Endothelial cell of umbilical vein (primary cell): Measurements from ENCODE around the gene GLRA2.

Experiments used
- CTCF ChIP-seq, 2 donors: IDR thresholded peaks; 1 replicate in 1 of 2; 2 replicates in 1 of 2; pipeline ENCODE4 v1.5.1; 2011; ENCODE audit warnings: low read length in 2 of 2, mild to moderate bottlenecking in 2 of 2, moderate library complexity in 2 of 2, control low read depth in 1 of 2, inconsistent platforms in 1 of 2, low read depth in 1 of 2; ENCODE audit not compliant: insufficient read depth in 1 of 2; ENCODE audit errors: extremely low read depth in 1 of 2
- EZH2 ChIP-seq: IDR thresholded peaks from 2 replicates; pipeline ENCODE4 v1.6.1; 2012; ENCODE audit warnings: borderline replicate concordance, low read depth, mild to moderate bottlenecking, moderate library complexity, low read length, inconsistent platforms; ENCODE audit not compliant: severe bottlenecking
- POLR2A ChIP-seq: IDR thresholded peaks from 2 replicates; pipeline ENCODE4 v1.6.1; 2012; ENCODE audit warnings: low read depth, mild to moderate bottlenecking, control low read depth, low read length
- POLR2AphosphoS5 ChIP-seq: IDR thresholded peaks from 2 replicates; pipeline ENCODE4 v1.6.1; 2012; ENCODE audit warnings: low read depth, mild to moderate bottlenecking, control low read depth, low read length, moderate library complexity; ENCODE audit not compliant: insufficient read depth

GRCh38 chrX:14489437-14489836 is 39.9 kb upstream of the GLRA2 start:
- no peak for TF ChIP-seq POLR2AphosphoS5
- no peak for TF ChIP-seq CTCF (IDR thresholded peaks at IDR 0.05; ENCODE audit: extremely low read depth in 1 of 2, insufficient read depth in 1 of 2, low read depth in 1 of 2, low read length in 2 of 2)
- TF ChIP-seq POLR2A: no peak
- TF ChIP-seq EZH2: no peak
